ENCODE results near the gene TEX52.

TEX52 gene

DNA sequence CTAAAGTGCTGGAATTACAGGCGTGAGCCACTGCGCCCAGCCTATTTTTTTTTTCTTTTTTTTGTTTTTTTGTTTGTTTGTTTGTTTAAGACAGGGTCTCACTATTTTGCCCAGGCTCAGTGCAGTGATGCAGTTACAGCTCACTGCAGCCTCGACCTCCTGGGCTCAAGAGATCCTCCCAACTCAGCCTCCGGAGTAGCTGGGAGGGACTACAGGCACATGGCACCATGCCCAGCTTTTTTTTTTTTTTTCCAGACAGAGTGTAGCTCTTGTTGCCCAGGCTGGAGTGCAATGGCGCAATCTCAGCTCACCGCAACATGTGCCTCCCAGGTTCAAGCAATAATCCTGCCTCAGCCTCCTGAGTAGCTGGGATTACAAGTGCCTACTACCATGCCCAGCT lies 50.1 kb downstream of the TEX52 start:
- in situ Hi-C loops (cut with HindIII; ENCODE audit: low pct_ligation_motif_present, low pct_unique_long_range_greater_than_20kb, low sequenced_read_pairs): no loop called here
- DNase-seq: no peak

DNA sequence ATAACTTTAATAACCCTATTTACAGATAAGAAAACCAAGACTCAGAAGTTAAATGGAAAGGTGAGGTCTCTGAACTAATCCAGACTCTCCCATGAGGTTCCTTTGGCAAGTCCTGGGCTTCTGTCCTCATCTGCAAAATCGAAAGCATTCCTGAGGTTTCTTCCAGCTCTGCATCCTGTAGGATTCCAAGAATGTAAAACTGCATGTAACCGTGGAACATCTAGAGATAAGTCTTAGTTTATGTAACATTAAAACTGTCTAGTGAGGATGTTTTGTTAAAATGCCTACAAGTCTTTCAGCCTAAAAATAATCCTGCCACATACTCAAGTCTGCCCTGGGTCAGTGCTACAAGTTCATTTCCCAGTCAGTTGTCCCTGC lies 51.7 kb downstream of the TEX52 start:
- in situ Hi-C loops (cut with HindIII; ENCODE audit: low pct_ligation_motif_present, low pct_unique_long_range_greater_than_20kb, low sequenced_read_pairs): no loop called here
- no peak for DNase-seq

DNA sequence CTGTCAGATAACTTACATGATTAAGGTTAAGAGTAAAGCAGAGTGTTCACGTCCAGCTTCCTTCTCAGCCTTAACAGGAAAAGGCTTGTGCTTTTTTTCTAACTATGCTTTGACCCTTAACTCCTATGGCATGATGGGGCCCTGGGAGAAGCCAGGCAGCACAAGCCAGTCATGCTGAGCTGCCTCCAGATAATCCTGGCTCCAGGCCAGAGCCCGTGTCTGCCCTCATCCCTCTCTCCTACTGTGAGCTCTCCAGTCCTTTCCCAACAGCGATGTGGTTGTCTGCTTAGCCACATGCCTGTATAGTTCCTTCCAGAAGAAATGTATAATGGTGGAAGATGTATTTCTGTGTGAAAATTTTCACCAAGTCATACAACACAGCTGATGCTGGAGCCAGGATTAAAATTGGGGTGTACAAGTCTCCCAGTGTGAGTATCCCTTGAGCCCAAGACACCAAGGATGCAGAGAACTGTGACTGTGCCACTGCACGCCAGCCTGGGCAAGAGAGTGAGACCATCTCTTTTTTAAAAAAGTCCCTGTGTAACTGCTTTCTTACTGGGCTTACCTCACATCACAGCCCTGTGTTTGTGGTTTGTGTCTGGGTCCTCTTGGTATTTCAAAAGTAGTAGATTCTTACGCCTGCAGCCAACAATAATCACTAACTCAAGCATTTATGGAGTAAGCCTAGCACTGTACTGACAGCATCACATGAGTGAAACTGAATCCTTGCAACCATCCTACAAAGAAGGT lies 52.3 kb downstream of the TEX52 start:
- DNase-seq: peak; percentile 80
- in situ Hi-C loops (cut with HindIII; ENCODE audit: low pct_ligation_motif_present, low pct_unique_long_range_greater_than_20kb, low sequenced_read_pairs): no loop called here

DNA sequence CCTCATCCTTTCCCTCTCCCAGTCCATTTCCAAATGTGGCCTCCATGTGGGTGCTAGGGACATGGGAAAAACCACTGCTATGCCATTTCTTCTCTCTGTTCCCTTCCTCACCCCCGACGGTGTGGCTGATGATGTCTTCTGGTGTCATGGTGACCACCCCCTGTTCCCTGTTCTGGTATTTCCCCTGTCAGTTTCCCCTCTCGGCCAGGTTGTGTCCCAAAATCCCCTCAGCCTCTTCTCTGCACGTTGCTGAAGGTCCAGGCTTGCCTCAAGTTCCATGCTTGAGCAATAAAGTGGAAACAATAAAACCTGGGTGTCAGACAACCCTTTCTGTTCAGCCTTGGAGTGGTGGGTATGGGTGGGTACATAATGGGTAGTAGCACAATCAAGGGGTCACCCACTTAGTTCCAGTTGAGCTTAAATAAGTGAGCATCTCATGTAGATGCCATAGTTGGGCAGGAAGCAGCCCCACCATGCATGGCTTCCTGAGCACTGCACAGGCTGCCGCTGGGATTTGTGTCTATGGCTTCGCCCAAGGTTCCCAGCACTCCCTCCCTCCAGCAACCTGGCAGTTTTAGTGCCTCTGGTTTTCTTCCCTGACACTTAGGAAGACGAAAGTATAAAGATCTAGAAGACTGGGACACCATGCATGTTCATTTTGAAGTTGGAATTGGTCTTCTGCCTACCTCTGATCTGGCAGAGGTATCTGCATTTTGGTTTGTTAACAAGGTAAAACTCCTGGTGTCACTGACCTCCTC lies 53.0 kb downstream of the TEX52 start:
- in situ Hi-C loops (cut with HindIII; ENCODE audit: low pct_ligation_motif_present, low pct_unique_long_range_greater_than_20kb, low sequenced_read_pairs): no loop called here
- no peak for DNase-seq

DNA sequence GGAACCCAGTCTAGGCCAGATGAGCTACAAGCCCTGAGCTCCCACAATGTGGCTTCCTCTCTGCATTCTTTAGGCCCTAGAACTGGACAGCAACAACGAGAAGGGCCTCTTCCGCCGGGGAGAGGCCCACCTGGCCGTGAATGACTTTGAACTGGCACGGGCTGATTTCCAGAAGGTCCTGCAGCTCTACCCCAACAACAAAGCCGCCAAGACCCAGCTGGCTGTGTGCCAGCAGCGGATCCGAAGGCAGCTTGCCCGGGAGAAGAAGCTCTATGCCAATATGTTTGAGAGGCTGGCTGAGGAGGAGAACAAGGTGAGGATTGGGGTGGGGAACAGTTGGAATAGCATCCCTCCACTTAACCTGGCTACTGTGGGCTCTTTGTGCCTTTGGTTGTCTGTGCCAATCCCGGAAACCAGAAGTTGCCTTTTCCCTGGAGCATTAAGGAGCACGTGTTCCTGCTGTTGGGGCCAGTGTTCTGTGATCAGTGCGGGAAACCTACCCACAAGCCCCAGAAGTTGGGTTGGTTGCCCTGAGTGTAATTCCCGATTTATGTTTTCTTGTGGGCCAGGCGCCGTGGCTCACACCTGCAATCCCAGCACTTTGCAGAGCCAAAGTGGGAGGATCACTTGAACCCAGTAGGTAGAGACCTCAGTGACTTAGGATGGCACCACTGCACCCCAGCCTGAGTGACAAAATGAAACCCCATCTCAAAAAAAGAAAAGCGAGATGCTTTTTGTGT lies 55.6 kb downstream of the TEX52 start:
- in situ Hi-C loops (cut with HindIII; ENCODE audit: low pct_ligation_motif_present, low pct_unique_long_range_greater_than_20kb, low sequenced_read_pairs): no loop called here

DNA sequence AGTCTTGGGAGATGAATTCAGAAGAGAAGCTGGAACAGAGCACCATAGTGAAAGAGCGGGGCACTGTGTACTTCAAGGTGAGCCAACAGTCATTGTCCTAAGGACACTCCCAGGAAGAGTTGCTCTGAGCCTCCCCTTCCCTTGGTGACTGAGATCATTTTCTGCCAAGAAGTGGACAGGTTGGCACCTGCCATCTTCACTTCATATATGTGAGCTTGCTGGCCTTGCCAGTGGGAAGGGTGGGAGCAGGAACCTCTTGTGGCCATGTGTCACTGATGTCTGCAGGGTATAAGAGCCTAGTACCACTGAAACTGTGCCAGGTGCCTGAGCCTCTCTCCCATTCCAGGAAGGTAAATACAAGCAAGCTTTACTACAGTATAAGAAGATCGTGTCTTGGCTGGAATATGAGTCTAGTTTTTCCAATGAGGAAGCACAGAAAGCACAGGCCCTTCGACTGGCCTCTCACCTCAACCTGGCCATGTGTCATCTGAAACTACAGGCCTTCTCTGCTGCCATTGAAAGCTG lies 56.7 kb downstream of the TEX52 start:
- in situ Hi-C loops (cut with HindIII; ENCODE audit: low pct_ligation_motif_present, low pct_unique_long_range_greater_than_20kb, low sequenced_read_pairs): no loop called here
- DNase-seq: no peak

More for the DNA sequence above, 55.6 kb downstream of the TEX52 start:
- DNase-seq: no peak

All from ACHN (cell line).